Lower leg skin (tissue), 3 donors: Measurements from ENCODE around the gene METTL22.

ENCODE experiments used
- CTCF ChIP-seq, 3 donors: fragments of 450-650 bp; IDR thresholded peaks; one replicate each; pipeline ENCODE4 v1.5.1; 2016; ENCODE audit warnings: antibody characterized with exemption in 3 of 3, mild to moderate bottlenecking in 3 of 3, moderate library complexity in 2 of 3
- POLR2A ChIP-seq, 2 donors: fragments of 450-650 bp; IDR thresholded peaks; one replicate each; pipeline ENCODE4 v1.6.1; 2016 to 2017; ENCODE audit warnings: antibody characterized with exemption in 2 of 2, mild to moderate bottlenecking in 1 of 2, moderate library complexity in 1 of 2

- TF ChIP-seq CTCF (IDR thresholded peaks at IDR 0.05) (no peak), POLR2A (IDR thresholded peaks at IDR 0.05) (no peak)
Measured at GRCh38 chr16:8620535-8620934, 963 bp upstream of the METTL22 start.
